AG09309 (cell line): ENCODE measurements around the gene KLK1.

Experiments
- DNase-seq: peaks from one replicate; pipeline ENCODE4 v3.0.0-alpha.2; 2010; ENCODE audit warnings: low read depth
- H3K4me3 ChIP-seq: 2 replicates; pipeline ENCODE4 v1.5.1; 2011; ENCODE audit warnings: mild to moderate bottlenecking, low read depth, low read length, moderate library complexity; ENCODE audit not compliant: control insufficient read depth
- CTCF ChIP-seq: IDR thresholded peaks from 2 replicates; pipeline ENCODE4 v1.5.1; 2011; ENCODE audit warnings: mild to moderate bottlenecking, low read depth, low read length, inconsistent platforms; ENCODE audit not compliant: insufficient read depth, control insufficient read depth; ENCODE audit errors: missing control alignments

The KLK1 gene

GRCh38 chr19:50804420-50805272 is 18.9 kb downstream of the KLK1 start:
- peak overlapping the region; percentile 98 for H3K4me3 ChIP-seq
- TF ChIP-seq CTCF: no peak
- DNase-seq: peak; percentile 96

GRCh38 chr19:50803633-50804419 is 19.8 kb downstream of the KLK1 start:
- peak overlapping the region; percentile 98 for H3K4me3 ChIP-seq
- DNase-seq: no peak
- no peak for TF ChIP-seq CTCF

- H3K4me3 ChIP-seq: no peak overlapping the region
- no peak for TF ChIP-seq CTCF
- no peak for DNase-seq
Observed at GRCh38 chr19:50801107-50801506, 22.5 kb downstream of the KLK1 start.

- H3K4me3 ChIP-seq: no peak overlapping the region
- DNase-seq: no peak
- TF ChIP-seq CTCF: no peak
Observed at GRCh38 chr19:50799547-50799851, 24.1 kb downstream of the KLK1 start.

GRCh38 chr19:50798659-50799546 is 24.7 kb downstream of the KLK1 start:
- no peak for TF ChIP-seq CTCF
- no peak for DNase-seq
- no peak overlapping the region for H3K4me3 ChIP-seq
